GM19351 (cell line): Measurements from ENCODE around the gene SFT2D3.

Source experiments
- ATAC-seq: cut with Tn5 transposase; IDR thresholded peaks from one replicate; pipeline ENCODE4 v1.9.1; 2021; ENCODE audit warnings: mild to moderate bottlenecking, moderate library complexity; ENCODE audit not compliant: unreplicated experiment

Gene SFT2D3

DNA sequence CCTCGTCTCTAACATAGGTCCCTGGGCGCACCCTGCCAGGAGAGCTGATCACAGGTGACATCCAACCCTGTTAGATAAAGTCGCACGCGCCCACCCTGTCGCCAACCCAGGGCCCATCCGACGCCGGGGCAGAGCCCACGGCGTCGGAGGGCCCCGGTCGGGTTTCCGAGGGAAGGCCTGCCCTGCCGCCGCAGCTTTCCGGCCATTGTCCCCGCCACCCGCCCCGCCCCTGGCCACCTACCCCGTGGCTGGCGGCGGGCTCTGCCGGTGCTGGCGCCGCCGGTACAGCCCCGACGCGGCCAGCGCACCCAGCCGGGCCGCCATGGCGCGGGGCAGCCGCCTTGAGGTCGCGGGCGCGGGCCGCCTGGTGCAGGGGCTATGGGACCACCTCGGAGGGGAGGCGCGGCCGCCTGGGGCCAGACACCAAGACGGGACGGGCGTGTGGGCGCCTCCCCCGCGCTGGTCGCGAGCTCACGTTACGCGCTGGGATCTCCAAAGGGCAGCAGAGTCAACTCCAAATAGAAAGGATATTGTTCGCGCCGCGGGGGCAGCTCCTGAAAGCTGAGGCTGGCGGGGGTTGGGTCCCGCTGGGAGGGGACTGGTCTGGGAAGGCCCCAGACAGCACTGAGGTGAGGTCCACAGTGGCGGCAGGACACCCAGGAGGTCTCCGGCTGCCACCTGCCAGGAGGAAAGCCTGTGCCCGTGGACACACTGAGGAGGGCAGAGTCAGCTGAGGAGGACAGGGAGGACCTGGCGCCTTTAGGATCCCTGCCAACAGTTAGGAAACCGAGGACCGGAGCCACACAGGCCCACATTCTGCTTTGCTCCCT lies 37.0 kb upstream of the SFT2D3 start:
- ATAC-seq = no peak

- no peak for ATAC-seq
Observed at GRCh38 chr2:127664895-127665225, 36.4 kb upstream of the SFT2D3 start.

GRCh38 chr2:127665267-127665893 lies 35.9 kb upstream of the SFT2D3 start:
- ATAC-seq = no peak

DNA sequence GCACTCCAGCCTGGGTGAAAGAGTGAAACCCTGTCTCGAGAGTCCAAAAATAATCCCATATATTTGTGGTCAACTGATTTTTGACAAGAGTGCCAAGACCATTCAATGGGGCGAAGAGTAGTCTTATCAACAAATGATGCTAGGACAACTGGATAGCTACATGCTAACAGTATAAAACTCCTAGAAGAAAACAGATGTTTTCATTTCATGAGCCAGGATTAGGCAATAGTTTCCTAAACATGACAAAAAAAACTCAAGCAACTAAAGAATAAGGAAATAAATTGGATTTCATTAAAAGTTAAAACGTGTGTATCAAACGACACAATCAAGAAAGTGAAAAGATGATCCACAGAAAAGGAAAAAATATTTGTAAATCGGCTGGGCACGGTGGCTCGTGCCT lies 32.2 kb upstream of the SFT2D3 start:
- no peak for ATAC-seq

DNA sequence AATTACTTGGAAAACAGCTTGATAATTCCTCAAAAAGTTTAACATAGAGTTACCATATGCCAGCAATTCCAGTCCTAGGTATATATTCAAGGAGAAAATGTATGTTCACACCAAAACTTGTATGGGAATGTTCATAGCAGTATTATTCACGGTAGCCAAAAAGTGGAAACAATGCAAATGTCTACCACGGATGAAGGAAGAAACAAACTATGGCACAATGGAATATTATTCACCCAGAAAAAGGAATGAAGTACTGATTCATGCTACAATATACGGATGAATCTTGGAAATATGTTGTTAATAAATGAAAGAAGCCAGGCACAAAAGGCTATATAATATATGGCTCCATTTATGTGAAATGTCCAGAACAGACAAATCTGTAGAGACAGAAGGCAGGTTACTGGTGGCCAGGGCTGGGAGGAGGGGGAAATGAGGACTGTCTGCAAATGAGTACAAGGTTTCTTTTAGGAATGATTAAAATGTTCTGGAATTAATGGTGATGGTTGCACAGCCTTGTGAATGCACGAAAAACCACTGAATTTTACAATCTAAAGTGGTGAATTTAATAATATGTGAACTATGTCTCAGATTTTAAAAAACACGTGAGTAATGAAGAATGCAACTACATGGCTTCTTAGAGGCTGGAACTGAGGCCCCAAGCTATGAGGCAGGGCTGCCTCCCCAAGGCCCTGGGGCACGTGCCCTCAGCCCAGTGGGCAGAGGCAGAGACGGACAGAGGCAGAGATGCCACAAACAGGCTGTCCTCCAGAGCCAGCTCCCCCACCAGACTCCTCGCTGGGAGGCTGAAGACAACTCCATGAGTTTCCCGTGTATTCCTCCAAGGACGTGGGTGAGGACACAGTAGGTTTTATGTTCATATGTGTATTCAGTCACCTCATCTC lies 31.0 kb upstream of the SFT2D3 start:
- ATAC-seq = no peak

DNA sequence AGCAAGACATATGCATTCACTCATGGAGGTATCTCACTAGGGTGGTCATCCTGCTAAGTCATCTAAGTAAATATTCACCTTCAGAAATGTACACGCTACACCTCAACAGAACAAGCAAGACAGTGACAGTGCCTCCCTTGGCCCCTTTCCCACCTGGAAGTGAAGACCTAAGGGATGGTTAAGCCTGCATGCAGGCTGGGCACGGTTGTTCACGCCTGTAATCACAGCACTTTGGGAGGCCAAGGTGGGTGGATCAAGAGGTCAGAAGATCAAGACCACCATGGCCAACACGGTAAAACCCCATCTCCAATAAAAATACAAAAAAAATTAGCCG lies 30.4 kb upstream of the SFT2D3 start:
- ATAC-seq = no peak

DNA sequence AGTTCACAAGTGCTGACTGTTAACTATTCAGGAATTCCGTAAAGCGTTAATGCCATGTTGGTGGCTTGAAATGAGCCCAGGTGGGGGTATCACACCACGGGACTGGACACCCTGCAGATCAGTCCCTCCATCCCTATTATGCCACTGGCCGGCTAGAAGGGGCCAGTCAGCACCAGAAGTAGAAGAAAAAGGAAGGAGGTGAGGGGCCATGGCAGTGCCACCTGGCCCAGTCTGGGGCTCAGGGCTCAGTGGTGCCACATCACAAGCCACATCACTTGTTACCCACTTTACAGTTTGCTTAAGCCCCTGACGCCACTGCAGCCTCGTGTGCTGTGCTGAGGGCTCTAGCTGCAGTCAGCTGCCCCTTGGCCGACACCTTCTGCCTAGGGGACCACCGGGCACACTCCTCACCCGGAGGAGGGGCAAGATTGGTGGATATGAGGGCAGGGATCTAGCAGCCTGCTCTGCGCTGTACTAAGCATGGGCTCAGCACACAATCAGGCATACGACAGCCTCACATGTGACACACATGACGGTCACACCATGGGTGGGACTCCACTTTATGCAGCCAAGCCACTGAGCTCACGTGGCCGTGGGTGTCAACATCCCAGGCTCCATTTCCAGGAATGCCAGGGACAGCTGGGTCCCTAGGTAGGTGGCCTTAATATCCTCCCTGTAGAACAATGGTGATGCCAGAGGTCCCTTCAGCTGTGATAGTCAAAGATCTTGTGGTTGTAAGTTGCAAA lies 29.6 kb upstream of the SFT2D3 start:
- no peak for ATAC-seq

GRCh38 chr2:127672341-127673224 lies 28.7 kb upstream of the SFT2D3 start:
- no peak for ATAC-seq

- ATAC-seq = no peak
Observed at GRCh38 chr2:127673291-127674069, 27.8 kb upstream of the SFT2D3 start.

- ATAC-seq = no peak
Observed at GRCh38 chr2:127674241-127675209, 26.8 kb upstream of the SFT2D3 start.

DNA sequence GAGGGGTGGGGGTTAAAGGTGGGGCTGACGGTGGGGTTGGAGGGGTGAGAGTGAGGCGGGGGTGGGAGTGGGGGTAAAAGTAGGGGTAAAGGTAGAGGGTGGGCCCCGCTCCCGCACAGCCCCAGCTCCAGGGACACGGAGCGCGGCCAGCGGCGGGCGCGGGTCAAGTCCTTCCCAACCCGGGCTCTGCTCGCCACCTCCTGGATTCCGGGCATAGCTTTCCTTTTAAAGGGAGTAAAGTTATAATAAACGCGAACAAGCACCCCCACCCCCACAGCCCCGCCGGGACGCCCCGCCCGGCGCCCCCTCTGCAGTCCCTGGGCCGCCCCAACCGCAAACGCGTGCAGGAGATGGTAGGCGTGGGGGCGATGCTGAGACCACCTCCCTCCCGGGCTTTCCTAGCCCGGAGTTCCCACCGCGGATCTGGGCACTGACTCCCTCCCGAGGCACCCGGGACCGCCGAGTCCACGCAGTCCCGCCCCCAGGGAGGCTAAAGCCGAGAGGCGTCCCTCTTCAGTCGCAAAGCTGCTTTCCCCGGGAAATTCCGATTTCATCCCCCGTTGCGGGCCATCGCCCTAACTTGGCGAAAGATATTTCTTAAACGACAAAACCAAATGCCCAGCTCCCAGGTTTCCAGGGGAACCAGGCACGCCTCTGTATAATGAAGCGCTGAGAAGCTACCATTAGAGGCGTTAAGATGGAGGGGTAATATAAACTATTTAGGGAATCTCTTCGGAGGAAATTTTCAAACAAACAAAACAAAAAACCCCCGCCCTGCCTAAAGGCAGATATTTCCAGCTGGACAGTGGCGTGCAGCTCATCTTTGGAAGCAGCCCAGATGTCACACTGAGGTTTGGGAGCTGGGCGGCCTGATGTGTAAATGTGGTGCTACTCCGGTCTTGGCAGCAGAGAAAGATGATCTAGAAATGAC lies 25.7 kb upstream of the SFT2D3 start, which contains the start of gene LIMS2:
LIMS2 (minus strand) TSS at position 200 of the 931 bp plus-strand sequence. CDS start 506 bp downstream, outside the sequence.
- no peak for ATAC-seq

GRCh38 chr2:127676906-127677305 lies 24.4 kb upstream of the SFT2D3 start:
- ATAC-seq = no peak

- no peak for ATAC-seq
Observed at GRCh38 chr2:127678531-127678930, 22.8 kb upstream of the SFT2D3 start.

DNA sequence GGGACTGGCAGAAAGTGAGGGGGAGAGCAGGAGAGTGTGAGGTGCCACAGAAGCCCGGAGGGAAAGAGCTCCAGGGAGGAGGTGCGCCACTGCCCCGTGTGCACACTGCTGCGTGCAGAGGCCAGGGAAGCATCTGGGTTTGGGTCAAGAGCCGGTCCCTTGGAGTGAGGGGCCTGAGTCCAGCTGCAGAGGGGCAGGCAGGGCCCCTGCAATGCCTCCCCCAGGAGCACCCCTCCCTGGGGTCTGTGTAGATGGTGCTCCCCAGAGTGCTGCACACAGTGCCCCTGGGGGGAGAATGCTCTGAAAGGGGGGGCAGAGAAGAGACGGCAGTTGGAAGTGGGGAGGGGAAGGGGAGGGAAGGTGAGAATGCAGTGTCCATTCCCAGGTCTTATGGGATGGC lies 22.3 kb upstream of the SFT2D3 start:
- ATAC-seq = no peak

- ATAC-seq = no peak
Observed at GRCh38 chr2:127679680-127680361, 21.5 kb upstream of the SFT2D3 start.

- ATAC-seq = no peak
Observed at GRCh38 chr2:127680706-127681287, 20.5 kb upstream of the SFT2D3 start.
